Activated naive CD4-positive, alpha-beta T cell treated with anti-CD3 and anti-CD28 coated beads for 36 hours (primary cell): Measurements from ENCODE around the gene SLC15A5. TPM values are rescaled to one million over a fixed set of nuclear protein-coding genes. Genes with fewer than 3 reads are reported as not detected.

Experiments used
- CTCF ChIA-PET: fragments of 350-600 bp; sonication (Branson Sonifier 250); formaldehyde crosslinking; loops from one replicate; lab custom pipeline; 2021; ENCODE audit warnings: antibody characterized with exemption; lab: Charles Lee
- DNase-seq: peaks from one replicate; pipeline ENCODE4 v3.0.0-alpha.2; 2020
- H3K27ac Mint-ChIP-seq: one replicate; pipeline ENCODE4 v1.8.0; 2021; ENCODE audit warnings: mild to moderate bottlenecking, mixed read lengths
- H3K27me3 Mint-ChIP-seq: one replicate; pipeline ENCODE4 v1.8.0; 2021; ENCODE audit warnings: low read depth, mixed read lengths
- H3K36me3 Mint-ChIP-seq: one replicate; pipeline ENCODE4 v1.8.0; 2021; ENCODE audit warnings: low read depth, mixed read lengths
- H3K4me1 Mint-ChIP-seq: one replicate; pipeline ENCODE4 v1.8.0; 2021; ENCODE audit warnings: low read depth, mixed read lengths
- H3K4me3 Mint-ChIP-seq: one replicate; pipeline ENCODE4 v1.8.0; 2021; ENCODE audit warnings: mild to moderate bottlenecking, moderate library complexity, mixed read lengths
- H3K9me3 Mint-ChIP-seq: one replicate; pipeline ENCODE4 v1.8.0; 2021; ENCODE audit warnings: mixed read lengths
- intact Hi-C: fragments of 100-400 bp; cut with micrococcal nuclease; formaldehyde crosslinking; loops from one replicate; pipeline ENCODE4 v1.15.1; 2023
- total RNA-seq, 2 experiments: library from RNA; stranded (reverse); gene quantifications; one replicate each; pipeline ENCODE4 v1.2.3, GENCODE V29; 2021

The SLC15A5 gene, protein sequence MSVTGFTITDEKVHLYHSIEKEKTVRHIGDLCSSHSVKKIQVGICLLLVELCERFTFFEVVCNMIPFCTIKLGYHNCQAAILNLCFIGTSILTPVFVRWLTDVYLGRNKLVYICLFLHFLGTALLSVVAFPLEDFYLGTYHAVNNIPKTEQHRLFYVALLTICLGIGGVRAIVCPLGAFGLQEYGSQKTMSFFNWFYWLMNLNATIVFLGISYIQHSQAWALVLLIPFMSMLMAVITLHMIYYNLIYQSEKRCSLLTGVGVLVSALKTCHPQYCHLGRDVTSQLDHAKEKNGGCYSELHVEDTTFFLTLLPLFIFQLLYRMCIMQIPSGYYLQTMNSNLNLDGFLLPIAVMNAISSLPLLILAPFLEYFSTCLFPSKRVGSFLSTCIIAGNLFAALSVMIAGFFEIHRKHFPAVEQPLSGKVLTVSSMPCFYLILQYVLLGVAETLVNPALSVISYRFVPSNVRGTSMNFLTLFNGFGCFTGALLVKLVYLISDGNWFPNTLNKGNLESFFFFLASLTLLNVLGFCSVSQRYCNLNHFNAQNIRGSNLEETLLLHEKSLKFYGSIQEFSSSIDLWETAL
- not detected for total RNA-seq

DNA sequence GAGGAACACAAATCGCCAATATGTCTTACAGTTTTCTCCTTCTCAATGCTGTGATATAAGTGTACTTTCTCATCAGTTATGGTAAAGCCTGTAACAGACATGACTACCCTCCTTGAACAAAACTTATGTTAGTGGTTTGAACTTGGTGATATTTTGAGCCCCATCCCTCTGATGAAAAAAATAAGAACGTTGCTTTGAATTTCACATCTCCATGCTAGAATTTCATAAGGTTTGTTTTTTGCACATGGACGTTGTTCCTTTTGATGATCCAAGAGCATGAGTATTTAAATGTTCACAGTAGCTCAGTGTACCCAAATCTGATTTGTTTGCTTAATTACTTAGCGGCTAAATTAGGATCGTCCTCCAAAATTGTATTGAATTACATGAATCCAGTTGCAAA, at the start of gene SLC15A5:
Gene SLC15A5 (minus strand): TSS at position 101 of the 400 bp plus-strand sequence. CDS start 0 bp downstream, at position 101.
- intact Hi-C loops: no loop called here
- DNase-seq: no peak
- CTCF ChIA-PET: no interaction called here
- Mint-ChIP-seq H3K9me3 (peaks cover 2% of the 10 kb centered on the region), H3K4me1 (no peaks in the 10 kb centered on the region), H3K36me3 (no peaks in the 10 kb centered on the region), H3K27ac (no peak within 1 kb of the TSS), H3K27me3 (no peaks in the 10 kb centered on the region), H3K4me3 (no peak within 1 kb of the TSS)

DNA sequence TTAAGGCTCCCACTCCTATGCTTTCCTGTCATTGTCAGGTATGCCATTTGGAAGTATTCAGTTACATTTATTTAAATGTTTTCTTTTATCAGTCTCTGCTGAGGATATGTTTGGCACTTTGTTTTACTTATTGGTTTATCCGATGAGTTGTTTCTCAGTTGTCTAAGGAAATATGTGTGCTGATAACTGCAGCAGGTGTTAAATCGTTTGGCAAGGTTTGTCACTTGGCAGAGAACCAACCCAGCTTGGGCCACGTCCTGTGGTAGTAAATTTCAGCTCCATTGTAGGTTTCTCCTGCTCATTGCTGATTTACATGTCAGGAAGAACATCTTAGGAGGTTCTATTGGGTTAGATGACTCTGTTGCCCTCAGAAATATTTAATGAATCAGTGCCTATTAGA, 47.9 kb upstream of the SLC15A5 start:
- no peaks in the 10 kb centered on the region for H3K36me3 Mint-ChIP-seq
- no peak overlapping the region for H3K4me3 Mint-ChIP-seq
- H3K4me1 Mint-ChIP-seq: no peaks in the 10 kb centered on the region
- H3K27ac Mint-ChIP-seq: no peak overlapping the region
- H3K9me3 Mint-ChIP-seq: peaks cover 16% of the 10 kb centered on the region
- no peaks in the 10 kb centered on the region for H3K27me3 Mint-ChIP-seq
- intact Hi-C loops: no loop called here
- CTCF ChIA-PET: no interaction called here
- no peak for DNase-seq

DNA sequence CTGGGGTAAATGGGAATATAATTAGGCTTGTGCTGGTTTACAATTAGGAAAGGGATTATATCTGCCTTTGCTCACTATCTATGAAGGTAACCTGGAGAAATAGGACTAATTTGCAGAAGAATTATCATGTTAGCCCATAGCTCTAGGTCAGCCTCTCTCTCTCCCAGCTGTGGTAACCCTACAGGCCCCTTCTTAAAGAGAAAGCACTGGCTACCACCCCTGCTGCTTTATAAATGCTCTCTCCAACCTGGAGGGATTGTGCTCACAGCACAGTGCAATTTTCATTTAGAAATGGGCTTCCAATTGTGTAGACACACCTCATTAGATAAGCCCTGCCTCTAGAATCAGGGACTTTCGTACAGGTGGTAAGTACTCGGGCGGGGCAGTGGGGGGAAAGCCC, 47.3 kb upstream of the SLC15A5 start:
- peaks cover 15% of the 10 kb centered on the region for H3K9me3 Mint-ChIP-seq
- no peaks in the 10 kb centered on the region for H3K27me3 Mint-ChIP-seq
- H3K27ac Mint-ChIP-seq: no peak overlapping the region
- CTCF ChIA-PET: no interaction called here
- DNase-seq: no peak
- intact Hi-C loops: no loop called here
- no peaks in the 10 kb centered on the region for H3K4me1 Mint-ChIP-seq
- no peaks in the 10 kb centered on the region for H3K36me3 Mint-ChIP-seq
- H3K4me3 Mint-ChIP-seq: no peak overlapping the region

DNA sequence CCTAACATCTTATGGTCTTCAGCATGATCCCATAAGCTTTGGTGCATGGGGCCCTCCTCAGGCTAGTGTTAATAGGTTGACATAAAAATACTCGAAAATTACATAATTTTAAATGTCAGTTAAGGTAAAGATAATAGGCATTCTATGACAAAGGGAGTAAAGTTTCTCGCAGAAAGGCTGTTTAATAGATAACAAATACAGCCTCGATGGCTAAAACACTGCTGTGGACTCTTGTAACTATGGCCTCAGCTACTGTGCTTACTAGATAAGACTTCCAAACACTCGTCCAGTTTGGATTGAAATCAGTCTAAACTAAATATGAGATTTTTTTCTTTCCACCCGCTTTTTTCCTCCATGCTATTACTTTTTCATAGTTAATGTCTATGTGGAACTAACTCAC, 46.8 kb upstream of the SLC15A5 start:
- Mint-ChIP-seq H3K27ac (no peak overlapping the region), H3K27me3 (no peaks in the 10 kb centered on the region), H3K4me3 (no peak overlapping the region), H3K36me3 (no peaks in the 10 kb centered on the region), H3K4me1 (no peaks in the 10 kb centered on the region), H3K9me3 (peaks cover 15% of the 10 kb centered on the region)
- no peak for DNase-seq
- intact Hi-C loops: no loop called here
- CTCF ChIA-PET: no interaction called here

DNA sequence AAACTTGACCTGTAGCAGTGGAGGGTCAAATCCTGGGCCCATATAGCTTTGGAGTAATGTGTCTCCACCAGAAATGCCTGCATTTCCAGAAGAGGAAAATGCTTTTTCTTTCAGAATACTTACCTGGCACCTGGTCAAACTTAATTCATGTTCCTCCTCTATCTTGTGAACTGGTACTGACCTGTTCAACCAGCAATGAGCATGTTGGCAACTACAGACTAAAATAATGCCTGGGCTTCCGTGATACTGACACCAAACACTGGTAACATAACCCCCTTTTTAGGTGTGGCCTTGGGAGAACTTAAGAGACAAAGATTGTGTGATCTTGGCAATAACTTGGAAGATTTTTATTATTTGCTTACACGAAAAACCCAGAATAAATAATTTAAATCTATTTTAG, 46.2 kb upstream of the SLC15A5 start:
- Mint-ChIP-seq H3K36me3 (no peaks in the 10 kb centered on the region), H3K9me3 (peaks cover 15% of the 10 kb centered on the region), H3K27ac (no peak overlapping the region), H3K27me3 (no peaks in the 10 kb centered on the region), H3K4me3 (no peak overlapping the region), H3K4me1 (no peaks in the 10 kb centered on the region)
- CTCF ChIA-PET: no interaction called here
- no peak for DNase-seq
- intact Hi-C loops: no loop called here

DNA sequence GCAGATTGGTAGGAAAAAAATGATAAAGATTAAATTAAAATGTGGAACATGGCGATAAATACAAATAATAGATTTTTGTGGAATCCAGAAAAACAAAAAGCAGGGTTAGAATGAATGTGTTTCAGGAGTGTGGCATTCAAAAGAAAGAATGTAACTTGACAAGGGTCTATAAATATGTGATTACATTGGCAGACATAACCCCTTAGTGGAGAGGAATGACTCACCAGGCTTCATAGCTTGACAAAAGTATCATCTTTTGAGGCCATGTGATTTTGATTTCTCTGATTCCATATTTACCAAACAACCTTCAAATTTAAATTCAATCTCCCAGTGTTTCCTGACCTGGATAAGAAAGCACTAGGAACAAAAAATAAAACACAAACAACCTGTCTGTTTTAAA, 45.5 kb upstream of the SLC15A5 start:
- intact Hi-C loops: no loop called here
- CTCF ChIA-PET: no interaction called here
- peaks cover 10% of the 10 kb centered on the region for H3K9me3 Mint-ChIP-seq
- H3K4me1 Mint-ChIP-seq: no peaks in the 10 kb centered on the region
- no peak for DNase-seq
- no peak overlapping the region for H3K4me3 Mint-ChIP-seq
- H3K27ac Mint-ChIP-seq: no peak overlapping the region
- H3K36me3 Mint-ChIP-seq: peaks cover 1% of the 10 kb centered on the region
- no peaks in the 10 kb centered on the region for H3K27me3 Mint-ChIP-seq

DNA sequence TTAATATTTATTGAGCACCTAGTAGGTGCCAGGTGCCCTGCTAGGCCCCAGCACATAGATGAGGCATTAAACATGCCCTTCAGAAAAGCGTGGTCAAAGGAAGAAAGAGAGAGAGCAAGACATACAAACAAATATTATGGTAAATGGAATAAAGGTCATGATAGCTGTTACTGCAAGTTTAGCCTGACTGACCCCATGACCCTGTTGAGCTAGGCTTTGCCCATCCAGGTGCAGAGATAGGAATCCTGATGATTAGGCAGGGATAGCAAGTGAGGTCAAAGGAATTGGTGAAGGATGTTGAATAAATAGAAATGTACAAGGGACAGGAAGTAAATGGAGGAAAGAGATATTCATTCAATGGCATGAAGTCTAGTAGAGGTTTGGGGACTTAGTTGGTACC, 33.4 kb upstream of the SLC15A5 start:
- H3K9me3 Mint-ChIP-seq: peaks cover 17% of the 10 kb centered on the region
- no peak overlapping the region for H3K27ac Mint-ChIP-seq
- intact Hi-C loops: no loop called here
- DNase-seq: no peak
- CTCF ChIA-PET: no interaction called here
- no peaks in the 10 kb centered on the region for H3K4me1 Mint-ChIP-seq
- H3K36me3 Mint-ChIP-seq: no peaks in the 10 kb centered on the region
- no peak overlapping the region for H3K4me3 Mint-ChIP-seq
- no peaks in the 10 kb centered on the region for H3K27me3 Mint-ChIP-seq

DNA sequence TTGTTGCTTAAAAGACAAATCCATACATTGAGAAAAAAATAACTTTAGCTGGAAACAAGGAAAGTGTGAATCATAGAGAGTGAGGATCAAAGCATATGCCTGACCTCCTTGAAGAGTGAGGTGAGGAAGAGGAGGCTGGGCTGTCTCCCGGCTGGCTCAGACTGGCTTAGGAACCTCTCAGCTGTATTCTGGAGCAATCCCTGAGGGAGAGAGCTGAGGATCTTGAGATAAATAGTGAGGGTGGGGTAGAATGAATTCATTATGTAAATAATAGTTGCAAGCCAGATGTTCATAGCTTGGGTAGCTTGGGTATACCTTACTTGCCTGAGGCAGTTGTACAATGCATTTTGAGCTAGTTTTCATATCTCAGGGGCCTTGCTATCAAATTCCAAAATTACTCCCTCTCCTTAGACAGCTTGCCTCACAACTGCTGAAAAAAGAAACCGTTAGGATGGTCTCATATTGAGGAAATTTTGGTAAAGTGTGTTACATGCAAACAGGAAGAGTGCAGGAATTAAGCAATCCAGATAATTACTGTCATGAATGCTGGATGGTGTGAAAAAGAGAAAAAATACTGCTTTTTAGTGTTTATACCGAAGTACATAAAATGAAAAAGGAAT, 30.5 kb upstream of the SLC15A5 start:
- intact Hi-C loops: no loop called here
- Mint-ChIP-seq H3K4me1 (no peaks in the 10 kb centered on the region), H3K36me3 (no peaks in the 10 kb centered on the region), H3K27ac (no peak overlapping the region), H3K4me3 (no peak overlapping the region), H3K9me3 (peaks cover 17% of the 10 kb centered on the region), H3K27me3 (no peaks in the 10 kb centered on the region)
- CTCF ChIA-PET: interaction anchor here (0.5 kb wide), 1 partner anchor 35 kb away, joined by 3 read pairs; no protein-coding TSS in a partner anchor
- no peak for DNase-seq

DNA sequence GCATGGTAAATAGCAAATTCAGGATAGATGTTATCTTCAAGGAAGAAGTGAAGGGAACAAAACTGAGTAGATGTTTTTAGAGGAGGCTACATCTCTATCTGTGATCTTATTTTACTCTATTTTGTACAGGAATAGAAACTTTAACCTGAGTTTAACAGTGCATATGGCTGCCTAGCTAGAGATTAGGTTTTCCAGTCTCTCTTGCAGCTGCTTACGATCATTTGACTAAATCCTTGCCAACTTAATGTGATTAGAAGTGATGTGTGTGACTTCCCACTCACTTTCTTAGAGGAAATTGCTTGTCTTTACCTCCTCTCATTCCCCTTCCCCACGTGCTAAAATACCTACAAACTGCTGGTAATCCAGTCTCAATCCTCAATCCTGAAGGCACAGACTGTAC, 26.5 kb upstream of the SLC15A5 start:
- peaks cover 7% of the 10 kb centered on the region for H3K9me3 Mint-ChIP-seq
- no peak overlapping the region for H3K27ac Mint-ChIP-seq
- no peak for DNase-seq
- CTCF ChIA-PET: no interaction called here
- no peak overlapping the region for H3K4me3 Mint-ChIP-seq
- no peaks in the 10 kb centered on the region for H3K4me1 Mint-ChIP-seq
- intact Hi-C loops: no loop called here
- H3K27me3 Mint-ChIP-seq: no peaks in the 10 kb centered on the region
- H3K36me3 Mint-ChIP-seq: no peaks in the 10 kb centered on the region

DNA sequence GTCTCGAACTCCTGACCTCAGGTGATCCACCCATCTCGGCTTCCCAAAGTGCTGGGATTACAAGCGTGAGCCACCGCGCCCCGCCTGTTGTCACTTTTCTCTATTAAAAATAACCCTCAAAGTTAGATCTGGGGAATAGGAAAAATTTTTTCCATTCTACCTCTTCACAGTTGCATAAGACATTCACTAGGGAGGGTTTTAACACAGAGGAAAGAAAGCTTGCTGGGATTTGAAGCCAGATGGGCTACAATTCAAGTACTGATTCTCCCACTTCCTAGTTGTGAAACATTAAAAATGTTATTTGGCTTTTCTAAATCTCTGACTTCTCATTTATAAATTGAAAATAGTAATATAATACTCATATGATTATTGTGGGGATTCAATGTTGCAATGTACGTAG, 23.3 kb upstream of the SLC15A5 start:
- CTCF ChIA-PET: no interaction called here

DNA sequence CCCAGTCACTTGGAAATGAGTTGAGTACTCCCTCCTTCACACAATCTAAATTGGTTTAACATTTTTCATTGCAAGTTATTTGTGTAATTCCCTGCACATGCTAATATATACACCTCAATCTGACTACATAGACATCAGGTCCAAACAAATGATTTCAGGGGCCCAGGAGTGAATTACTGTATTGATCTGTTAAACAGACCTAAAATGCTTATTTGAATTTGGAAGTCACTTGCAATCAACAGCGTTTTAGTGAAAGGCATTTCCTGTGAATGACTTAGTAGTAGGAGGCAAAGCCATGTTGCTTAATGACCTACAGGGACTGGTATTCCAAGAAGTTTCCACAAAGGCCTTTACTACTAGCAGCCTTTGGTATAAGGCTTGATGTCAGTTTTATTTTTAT, 22.6 kb upstream of the SLC15A5 start:
- Mint-ChIP-seq H3K27ac (no peak overlapping the region), H3K27me3 (no peaks in the 10 kb centered on the region), H3K9me3 (no peaks in the 10 kb centered on the region), H3K36me3 (no peaks in the 10 kb centered on the region), H3K4me1 (no peaks in the 10 kb centered on the region), H3K4me3 (no peak overlapping the region)
- intact Hi-C loops: no loop called here
- CTCF ChIA-PET: no interaction called here
- DNase-seq: no peak

More for the DNA sequence above, 23.3 kb upstream of the SLC15A5 start:
- Mint-ChIP-seq H3K27ac (no peak overlapping the region), H3K9me3 (no peaks in the 10 kb centered on the region), H3K4me1 (no peaks in the 10 kb centered on the region), H3K36me3 (no peaks in the 10 kb centered on the region), H3K4me3 (no peak overlapping the region), H3K27me3 (no peaks in the 10 kb centered on the region)
- DNase-seq: no peak
- intact Hi-C loops: no loop called here

DNA sequence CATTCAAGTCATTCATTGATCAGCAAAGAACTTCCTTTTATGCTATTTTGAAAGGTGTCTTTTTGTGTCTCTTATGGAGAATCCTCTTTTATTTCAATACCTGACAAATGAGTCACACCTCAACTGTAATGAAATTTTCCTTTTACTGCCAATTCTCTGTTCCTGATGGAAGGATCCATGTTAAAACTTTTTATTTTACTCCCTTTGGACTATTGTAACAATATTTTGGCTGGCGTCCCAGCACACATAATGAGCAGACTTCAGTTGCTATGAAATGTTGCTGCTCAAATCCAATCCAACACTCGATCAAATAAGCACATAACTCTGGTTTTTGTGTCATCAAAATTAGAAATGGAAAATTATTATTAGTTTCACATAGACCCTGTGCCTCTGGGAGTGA, 21.9 kb upstream of the SLC15A5 start:
- DNase-seq: no peak
- H3K4me3 Mint-ChIP-seq: no peak overlapping the region
- H3K27ac Mint-ChIP-seq: no peak overlapping the region
- CTCF ChIA-PET: no interaction called here
- no peaks in the 10 kb centered on the region for H3K36me3 Mint-ChIP-seq
- intact Hi-C loops: no loop called here
- no peaks in the 10 kb centered on the region for H3K27me3 Mint-ChIP-seq
- no peaks in the 10 kb centered on the region for H3K4me1 Mint-ChIP-seq
- H3K9me3 Mint-ChIP-seq: no peaks in the 10 kb centered on the region

DNA sequence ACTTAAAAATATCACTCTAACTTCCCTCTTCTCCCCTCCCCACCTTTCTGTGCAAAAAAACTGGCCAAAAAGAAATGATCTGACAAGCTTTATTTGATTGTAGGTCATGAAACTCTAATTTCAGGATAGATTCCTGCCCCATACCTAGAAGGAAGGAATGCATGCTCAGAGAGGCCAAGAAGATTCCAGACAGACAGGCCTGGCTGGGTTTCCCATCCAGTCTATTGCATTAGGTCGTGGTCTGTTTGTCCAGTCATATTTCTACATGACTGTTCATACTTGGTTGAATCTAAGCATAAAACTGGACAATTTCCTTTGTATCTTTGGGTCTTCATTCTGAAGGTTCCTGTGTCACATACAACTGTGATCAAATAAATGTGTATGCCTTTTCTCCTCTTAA, 20.0 kb upstream of the SLC15A5 start:
- Mint-ChIP-seq H3K36me3 (no peaks in the 10 kb centered on the region), H3K4me3 (no peak overlapping the region), H3K27me3 (no peaks in the 10 kb centered on the region), H3K27ac (no peak overlapping the region), H3K4me1 (no peaks in the 10 kb centered on the region), H3K9me3 (no peaks in the 10 kb centered on the region)
- no peak for DNase-seq
- CTCF ChIA-PET: no interaction called here
- intact Hi-C loops: no loop called here
